Measurements from ENCODE around the gene TCHP.
A peak's percentile ranks its signal among the peaks of the same experiment; 100 is the strongest.
"Not testable (repeated sequence)": the region's sequence is repeated elsewhere in the genome, so short reads cannot be mapped to it uniquely, and the experiment has no call there.

Gene TCHP

GRCh38 chr12:109878749-109879148 is 21.3 kb upstream of the TCHP start:
- DNase-seq (ENCODE audit: insufficient read length, low spot score) (no peak), FAIRE-seq (no peak)

- FAIRE-seq = peak; percentile 39
- no peak for DNase-seq (ENCODE audit: insufficient read length, low spot score)
Observed at GRCh38 chr12:109879351-109880042, 20.6 kb upstream of the TCHP start.

- DNase-seq (ENCODE audit: insufficient read length, low spot score) (peak; percentile 90), FAIRE-seq (peak; percentile 77)
Observed at GRCh38 chr12:109880043-109880931, 19.8 kb upstream of the TCHP start, which contains the start of gene GLTP. GLTP (minus strand) TSS chr12:109880541; CDS start chr12:109880374, 167 bp downstream.

GRCh38 chr12:109880938-109881337 is 19.1 kb upstream of the TCHP start:
- DNase-seq (ENCODE audit: insufficient read length, low spot score) (no peak), FAIRE-seq (no peak)

- DNase-seq (ENCODE audit: insufficient read length, low spot score) = no peak
- FAIRE-seq = no peak
Observed at GRCh38 chr12:109881752-109882151, 18.3 kb upstream of the TCHP start.

- no peak for FAIRE-seq
- DNase-seq (ENCODE audit: insufficient read length, low spot score) = no peak
Observed at GRCh38 chr12:109883461-109883860, 16.6 kb upstream of the TCHP start.

- DNase-seq (ENCODE audit: insufficient read length, low spot score) = no peak
- no peak for FAIRE-seq
Observed at GRCh38 chr12:109885616-109886015, 14.5 kb upstream of the TCHP start.

GRCh38 chr12:109888179-109889020 is 11.7 kb upstream of the TCHP start:
- FAIRE-seq = peak; percentile 65

GRCh38 chr12:109890620-109891170 is 9.4 kb upstream of the TCHP start:
- FAIRE-seq (no peak), DNase-seq (ENCODE audit: insufficient read length, low spot score) (no peak)

More at GRCh38 chr12:109888179-109889020, 11.7 kb upstream of the TCHP start:
- no peak for DNase-seq (ENCODE audit: insufficient read length, low spot score)

GRCh38 chr12:109891731-109892130 is 8.3 kb upstream of the TCHP start:
- FAIRE-seq; DNase-seq (ENCODE audit: insufficient read length, low spot score): not testable (repeated sequence)

- DNase-seq (ENCODE audit: insufficient read length, low spot score) (no peak), FAIRE-seq (no peak)
Observed at GRCh38 chr12:109892165-109892715, 7.8 kb upstream of the TCHP start.

GRCh38 chr12:109892748-109893147 is 7.3 kb upstream of the TCHP start:
- FAIRE-seq (peak; percentile 87), DNase-seq (ENCODE audit: insufficient read length, low spot score) (peak; percentile 46)

GRCh38 chr12:109893261-109893995 is 6.6 kb upstream of the TCHP start:
- peak; percentile 33 for FAIRE-seq
- no peak for DNase-seq (ENCODE audit: insufficient read length, low spot score)

GRCh38 chr12:109894939-109895338 is 5.1 kb upstream of the TCHP start:
- FAIRE-seq = no peak
- no peak for DNase-seq (ENCODE audit: insufficient read length, low spot score)

- DNase-seq (ENCODE audit: insufficient read length, low spot score) (no peak), FAIRE-seq (no peak)
Observed at GRCh38 chr12:109896188-109896587, 3.9 kb upstream of the TCHP start.

- DNase-seq (ENCODE audit: insufficient read length, low spot score) = no peak
- FAIRE-seq = no peak
Observed at GRCh38 chr12:109897029-109897428, 3.0 kb upstream of the TCHP start.

GRCh38 chr12:109899345-109899744 is 729 bp upstream of the TCHP start:
- not testable (repeated sequence) for DNase-seq (ENCODE audit: insufficient read length, low spot score); FAIRE-seq

GRCh38 chr12:109900752-109901580 is 892 bp downstream of the TCHP start:
- DNase-seq (ENCODE audit: insufficient read length, low spot score) (peak; percentile 32), FAIRE-seq (no peak)

Data from GM19239 (cell line).